IgD-negative memory B cell (primary cell): ENCODE results near the gene GHRH. TPM values are rescaled to one million over a fixed set of nuclear protein-coding genes. Genes with fewer than 3 reads are reported as not detected.

Experiments used
- H3K27ac Mint-ChIP-seq, 3 donors: one replicate each; pipeline ENCODE4 v1.8.0; 2020 to 2022; ENCODE audit warnings: mild to moderate bottlenecking in 3 of 3, mixed read lengths in 3 of 3, moderate library complexity in 1 of 3
- H3K27me3 Mint-ChIP-seq: one replicate; pipeline ENCODE4 v1.8.0; 2021; ENCODE audit warnings: mixed read lengths
- H3K36me3 Mint-ChIP-seq: one replicate; pipeline ENCODE4 v1.8.0; 2020; ENCODE audit warnings: mild to moderate bottlenecking, mixed read lengths
- H3K4me1 Mint-ChIP-seq, 3 donors: one replicate each; pipeline ENCODE4 v1.8.0; 2020 to 2022; ENCODE audit warnings: mixed read lengths in 3 of 3, mild to moderate bottlenecking in 1 of 3
- H3K4me3 Mint-ChIP-seq, 4 donors: one replicate each; pipeline ENCODE4 v1.8.0; 2020 to 2022; ENCODE audit warnings: mild to moderate bottlenecking in 4 of 4, mixed read lengths in 4 of 4, moderate library complexity in 3 of 4
- H3K9me3 Mint-ChIP-seq, 3 donors: one replicate each; pipeline ENCODE4 v1.8.0; 2020 to 2021; ENCODE audit warnings: mixed read lengths in 3 of 3, mild to moderate bottlenecking in 1 of 3
- polyA plus RNA-seq: library from polyadenylated mRNA; unstranded; fragments of 300-500 nt; fragmentation: Illumina TruSeq; gene quantifications from one replicate; pipeline ENCODE4 v1.2.3, GENCODE V29; 2021

Gene GHRH
- polyA plus RNA-seq, 1 donor from 2014 or later = not detected

- H3K27ac Mint-ChIP-seq = no peak overlapping the region
- no peaks in the 10 kb centered on the region for H3K27me3 Mint-ChIP-seq
- peaks cover 5% of the 10 kb centered on the region for H3K36me3 Mint-ChIP-seq
- no peaks in the 10 kb centered on the region for H3K9me3 Mint-ChIP-seq
- peaks cover under 1 to 6% (median 3%) of the 10 kb centered on the region in 3 donors for H3K4me1 Mint-ChIP-seq
- no peak overlapping the region for H3K4me3 Mint-ChIP-seq
Measured at GRCh38 chr20:37201827-37202162, 59.8 kb downstream of the GHRH start.

Other genes starting within 250 kb of the GHRH start
- 6.5 TPM for gene RBL1, start 165.8 kb downstream of the GHRH start, polyA plus RNA-seq
- gene RPN2, start 82.5 kb downstream of the GHRH start, polyA plus RNA-seq = 196 TPM
- gene MROH8, start 82.3 kb downstream of the GHRH start, polyA plus RNA-seq = 2.0 TPM
- gene MANBAL, start 27.8 kb upstream of the GHRH start, polyA plus RNA-seq = 27.7 TPM
- 2.3 TPM for gene SRC, start 84.3 kb upstream of the GHRH start, polyA plus RNA-seq